ENCODE data around the gene PDE4B.

The PDE4B gene

DNA sequence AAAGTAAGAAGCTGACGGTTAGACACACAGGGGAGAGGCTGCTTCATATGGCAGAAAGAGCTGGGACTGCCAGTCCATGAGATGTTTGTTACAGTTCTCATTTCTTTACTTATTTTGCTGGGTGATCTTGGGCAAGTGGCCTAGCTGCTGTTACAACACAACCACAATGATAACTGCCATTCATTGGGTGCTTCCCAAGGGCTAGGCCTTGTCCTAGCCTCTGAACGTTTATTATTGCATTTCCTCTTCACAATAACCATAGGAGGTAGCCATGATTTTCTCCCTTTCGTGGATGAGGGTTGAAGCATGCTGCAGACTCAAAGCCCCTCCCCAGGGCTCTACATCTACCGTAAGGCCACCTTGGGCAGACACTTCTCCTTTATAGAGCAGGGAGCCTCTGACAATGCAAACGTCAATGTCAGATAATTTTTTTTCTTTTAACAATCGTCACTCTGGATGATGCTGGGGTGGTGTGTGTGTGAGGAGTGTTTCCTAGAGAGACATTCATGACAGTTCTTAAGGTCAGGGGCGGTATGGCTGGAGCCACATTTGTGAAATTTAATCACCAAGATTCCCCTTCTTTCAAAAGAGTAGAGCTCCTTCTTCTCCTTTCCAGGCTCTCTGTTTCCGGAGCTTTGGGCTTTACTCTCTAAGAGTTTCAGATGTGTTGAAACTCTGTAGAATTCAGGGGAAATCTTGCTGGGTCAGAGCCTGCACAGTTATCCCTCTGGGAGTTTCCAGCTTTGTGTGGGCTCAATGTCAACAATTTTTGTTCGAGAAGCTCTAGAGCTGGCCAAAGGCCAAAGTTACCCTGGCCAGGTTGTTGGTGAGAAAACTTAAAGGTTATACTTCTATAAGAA is 602.7 kb downstream of the PDE4B start:
- no peak for TF ChIP-seq EZH2phosphoT487 (IDR thresholded peaks at IDR 0.05; ENCODE audit: low read depth)
- TF ChIP-seq, protein P1, sequence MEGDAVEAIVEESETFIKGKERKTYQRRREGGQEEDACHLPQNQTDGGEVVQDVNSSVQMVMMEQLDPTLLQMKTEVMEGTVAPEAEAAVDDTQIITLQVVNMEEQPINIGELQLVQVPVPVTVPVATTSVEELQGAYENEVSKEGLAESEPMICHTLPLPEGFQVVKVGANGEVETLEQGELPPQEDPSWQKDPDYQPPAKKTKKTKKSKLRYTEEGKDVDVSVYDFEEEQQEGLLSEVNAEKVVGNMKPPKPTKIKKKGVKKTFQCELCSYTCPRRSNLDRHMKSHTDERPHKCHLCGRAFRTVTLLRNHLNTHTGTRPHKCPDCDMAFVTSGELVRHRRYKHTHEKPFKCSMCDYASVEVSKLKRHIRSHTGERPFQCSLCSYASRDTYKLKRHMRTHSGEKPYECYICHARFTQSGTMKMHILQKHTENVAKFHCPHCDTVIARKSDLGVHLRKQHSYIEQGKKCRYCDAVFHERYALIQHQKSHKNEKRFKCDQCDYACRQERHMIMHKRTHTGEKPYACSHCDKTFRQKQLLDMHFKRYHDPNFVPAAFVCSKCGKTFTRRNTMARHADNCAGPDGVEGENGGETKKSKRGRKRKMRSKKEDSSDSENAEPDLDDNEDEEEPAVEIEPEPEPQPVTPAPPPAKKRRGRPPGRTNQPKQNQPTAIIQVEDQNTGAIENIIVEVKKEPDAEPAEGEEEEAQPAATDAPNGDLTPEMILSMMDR (IDR thresholded peaks at IDR 0.05; ENCODE audit: low read depth, low read length), result no peak
- peaks cover 72% of the 10 kb centered on the region for H3K4me1 ChIP-seq (ENCODE audit: low read length)
- no peaks in the 10 kb centered on the region for H3K36me3 ChIP-seq (replicated peaks; ENCODE audit: low read depth, low read length)
- H3K27me3 ChIP-seq (ENCODE audit: low read depth, low read length), result no peaks in the 10 kb centered on the region
- no peaks in the 10 kb centered on the region for H3K9me3 ChIP-seq (ENCODE audit: insufficient read depth, low read length)
- peak overlapping the region; percentile 98 for H3K27ac ChIP-seq (ENCODE audit: low read length)
- H3K79me2 ChIP-seq (ENCODE audit: low read length), result no peaks in the 10 kb centered on the region
- H3K4me3 ChIP-seq (ENCODE audit: low read length), result peak overlapping the region; percentile 60
- H4K20me1 ChIP-seq (ENCODE audit: insufficient read depth, low read length), result no peaks in the 10 kb centered on the region
- peak overlapping the region; percentile 65 for H3K9ac ChIP-seq (ENCODE audit: low read length)
- H2AFZ ChIP-seq (ENCODE audit: low read depth, low read length), result no peak overlapping the region
- H3K4me2 ChIP-seq (ENCODE audit: low read length), result peak overlapping the region; percentile 86

DNA sequence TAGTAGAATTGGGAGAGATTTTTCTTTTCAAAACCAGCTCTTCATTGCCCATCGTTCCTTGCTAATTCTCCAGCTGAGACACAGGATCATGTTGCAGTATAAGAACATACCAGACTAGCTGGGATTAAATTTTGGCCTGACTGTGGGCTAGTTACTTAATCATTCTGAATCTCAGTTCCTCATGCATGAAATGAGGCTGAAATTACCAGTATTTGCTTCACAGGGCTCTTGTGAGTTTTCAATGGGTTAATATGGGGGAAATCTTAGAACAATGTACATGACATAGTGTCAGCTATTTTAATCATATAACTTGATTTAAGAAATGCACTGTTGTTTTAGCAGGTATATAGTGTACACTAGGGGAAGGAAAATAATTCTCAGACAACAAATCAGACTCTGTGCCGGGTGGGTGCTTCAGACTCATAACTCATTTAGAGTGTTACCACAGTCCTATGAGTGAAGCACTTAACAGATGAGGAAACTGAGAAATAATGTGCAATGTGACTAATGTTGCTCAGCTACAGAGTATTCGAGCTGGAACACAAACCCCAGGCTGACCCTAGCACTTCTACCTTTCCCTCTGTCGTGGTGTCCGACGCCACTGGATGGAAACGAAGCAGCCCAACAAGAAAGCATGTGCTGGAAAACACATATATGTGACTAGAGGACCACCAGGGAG is 603.7 kb downstream of the PDE4B start:
- no peaks in the 10 kb centered on the region for H4K20me1 ChIP-seq (ENCODE audit: insufficient read depth, low read length)
- H3K9ac ChIP-seq (ENCODE audit: low read length), result peak overlapping the region; percentile 68
- no peaks in the 10 kb centered on the region for H3K36me3 ChIP-seq (replicated peaks; ENCODE audit: low read depth, low read length)
- TF ChIP-seq, protein P1 (IDR thresholded peaks at IDR 0.05; ENCODE audit: low read depth, low read length), result no peak
- TF ChIP-seq EZH2phosphoT487 (IDR thresholded peaks at IDR 0.05; ENCODE audit: low read depth), result no peak
- H3K4me2 ChIP-seq (ENCODE audit: low read length), result peak overlapping the region; percentile 86
- no peaks in the 10 kb centered on the region for H3K79me2 ChIP-seq (ENCODE audit: low read length)
- no peaks in the 10 kb centered on the region for H3K27me3 ChIP-seq (ENCODE audit: low read depth, low read length)
- peak overlapping the region; percentile 98 for H3K27ac ChIP-seq (ENCODE audit: low read length)
- H3K4me1 ChIP-seq (ENCODE audit: low read length), result peaks cover 81% of the 10 kb centered on the region
- H3K9me3 ChIP-seq (ENCODE audit: insufficient read depth, low read length), result no peaks in the 10 kb centered on the region
- peak overlapping the region; percentile 60 for H3K4me3 ChIP-seq (ENCODE audit: low read length)
- no peak overlapping the region for H2AFZ ChIP-seq (ENCODE audit: low read depth, low read length)

DNA sequence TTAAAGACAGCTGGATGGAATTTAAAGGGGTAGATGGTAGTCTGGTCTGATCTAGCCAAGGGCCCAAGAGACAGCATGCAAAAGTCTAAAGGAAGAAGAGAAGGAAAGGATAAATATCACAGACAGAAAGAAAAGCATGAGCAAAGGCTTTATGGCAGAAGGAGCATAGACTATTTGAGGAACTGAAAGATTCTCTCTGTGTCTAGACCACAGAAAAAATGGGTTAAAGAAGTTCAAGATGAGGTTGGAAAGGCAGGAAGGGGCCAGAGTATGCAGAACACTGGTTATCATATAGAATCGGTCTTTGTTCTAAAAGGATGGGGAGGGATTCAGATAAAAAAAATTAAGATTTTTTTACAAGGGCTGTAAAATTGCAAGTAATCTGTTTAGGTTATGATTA is 604.5 kb downstream of the PDE4B start:
- H3K9ac ChIP-seq (ENCODE audit: low read length), result peak overlapping the region; percentile 68
- H3K4me2 ChIP-seq (ENCODE audit: low read length), result peak overlapping the region; percentile 86

More for the DNA sequence above, 604.5 kb downstream of the PDE4B start:
- Histone ChIP-seq H3K4me3 (ENCODE audit: low read length) (peak overlapping the region; percentile 60), H3K27me3 (ENCODE audit: low read depth, low read length) (no peaks in the 10 kb centered on the region), H2AFZ (ENCODE audit: low read depth, low read length) (no peak overlapping the region), H3K9me3 (ENCODE audit: insufficient read depth, low read length) (no peaks in the 10 kb centered on the region), H3K27ac (ENCODE audit: low read length) (peak overlapping the region; percentile 98), H3K79me2 (ENCODE audit: low read length) (no peaks in the 10 kb centered on the region), H4K20me1 (ENCODE audit: insufficient read depth, low read length) (no peaks in the 10 kb centered on the region), H3K4me1 (ENCODE audit: low read length) (peaks cover 89% of the 10 kb centered on the region), H3K36me3 (replicated peaks; ENCODE audit: low read depth, low read length) (no peaks in the 10 kb centered on the region)
- no peak for TF ChIP-seq EZH2phosphoT487 (IDR thresholded peaks at IDR 0.05; ENCODE audit: low read depth)
- TF ChIP-seq, protein P1 (IDR thresholded peaks at IDR 0.05; ENCODE audit: low read depth, low read length), result no peak
